H1 (cell line): Measurements from ENCODE around the gene SPTY2D1. TPM values are rescaled to one million over a fixed set of nuclear protein-coding genes. Genes with fewer than 3 reads are reported as not detected.

Experiments
- ATF3 ChIP-seq: IDR thresholded peaks from 2 replicates; pipeline ENCODE4 v1.6.1; 2011; ENCODE audit warnings: low read depth, mild to moderate bottlenecking, low read length; ENCODE audit not compliant: insufficient read depth
- BACH1 ChIP-seq: IDR thresholded peaks from 2 replicates; pipeline ENCODE4 v1.6.1; 2012; ENCODE audit warnings: low read length, improper control_type of control experiment
- BCL11A ChIP-seq, 2 experiments: IDR thresholded peaks; one replicate each; pipeline ENCODE4 v1.6.1; 2011; ENCODE audit warnings: low read depth in 2 of 2, low read length in 2 of 2, mild to moderate bottlenecking in 2 of 2
- BRCA1 ChIP-seq: IDR thresholded peaks from 2 replicates; pipeline ENCODE4 v1.6.1; 2012; ENCODE audit warnings: low read depth, low read length, improper control_type of control experiment
- CBX5 ChIP-seq: fragments of 300-800, 300-1000 bp; sonication (generic); IDR thresholded peaks from 2 replicates; pipeline ENCODE4 v1.7.1; 2016; ENCODE audit warnings: antibody characterized with exemption, low read length, low read depth
- CEBPB ChIP-seq: IDR thresholded peaks from 2 replicates; pipeline ENCODE4 v1.6.1; 2012; ENCODE audit warnings: low read depth, low read length
- CHD1 ChIP-seq: IDR thresholded peaks from 2 replicates; pipeline ENCODE4 v1.6.1; 2012; ENCODE audit warnings: low read depth, low read length, improper control_type of control experiment
- CREB1 ChIP-seq: IDR thresholded peaks from 2 replicates; pipeline ENCODE4 v1.6.1; 2012; ENCODE audit warnings: inconsistent platforms
- GTF2F1 ChIP-seq: IDR thresholded peaks from 2 replicates; pipeline ENCODE4 v1.6.1; 2012; ENCODE audit warnings: low read depth, low read length, improper control_type of control experiment, borderline replicate concordance
- HDAC2 ChIP-seq, 2 experiments: fragments of 300-600 bp in 1 of 2; sonication (generic) in 1 of 2; IDR thresholded peaks; 2 replicates each; pipeline ENCODE4 v1.6.1; 2011 to 2012; ENCODE audit warnings: low read depth in 2 of 2, low read length in 2 of 2, mild to moderate bottlenecking in 2 of 2, moderate library complexity in 2 of 2, borderline replicate concordance in 1 of 2, inconsistent platforms in 1 of 2
- KDM4A ChIP-seq: IDR thresholded peaks from one replicate; pipeline ENCODE4 v1.7.1; 2012; ENCODE audit warnings: low read depth, mild to moderate bottlenecking, moderate library complexity, low read length, inconsistent platforms; ENCODE audit not compliant: severe bottlenecking
- KDM5A ChIP-seq: fragments of 200-600 bp; IDR thresholded peaks from 2 replicates; pipeline ENCODE4 v1.7.1; 2012; ENCODE audit warnings: mild to moderate bottlenecking, low read length, inconsistent platforms, mixed read lengths
- NANOG ChIP-seq: IDR thresholded peaks from 2 replicates; pipeline ENCODE4 v1.6.1; 2011; ENCODE audit warnings: low read length, low read depth, mild to moderate bottlenecking, inconsistent platforms; ENCODE audit not compliant: insufficient read depth, poor library complexity, severe bottlenecking
- POLR2AphosphoS5 ChIP-seq: IDR thresholded peaks from 2 replicates; pipeline ENCODE4 v1.6.1; 2011; ENCODE audit warnings: low read depth, low read length
- RAD21 ChIP-seq, 2 experiments: IDR thresholded peaks in 1 of 2; conservative IDR thresholded peaks in 1 of 2; 2 replicates each; pipeline ENCODE4 v1.6.1; 2011; ENCODE audit warnings: low read depth in 2 of 2, low read length in 2 of 2, improper control_type of control experiment in 1 of 2, inconsistent platforms in 1 of 2, mild to moderate bottlenecking in 1 of 2, moderate library complexity in 1 of 2
- SP2 ChIP-seq: IDR thresholded peaks from 2 replicates; pipeline ENCODE4 v1.6.1; 2012; ENCODE audit warnings: mild to moderate bottlenecking, low read length, inconsistent platforms
- SRF ChIP-seq: IDR thresholded peaks from 2 replicates; pipeline ENCODE4 v1.6.1; 2011; ENCODE audit warnings: mild to moderate bottlenecking, low read depth, low read length, moderate library complexity
- TCF12 ChIP-seq: IDR thresholded peaks from 2 replicates; pipeline ENCODE4 v1.6.1; 2011; ENCODE audit warnings: low read depth, mild to moderate bottlenecking, low read length
- ZNF274 ChIP-seq: IDR thresholded peaks from 2 replicates; pipeline ENCODE4 v1.7.0; 2012; ENCODE audit warnings: low read length, borderline replicate concordance; ENCODE audit errors: extremely low read depth
- polyA plus RNA-seq, 7 experiments: library from polyadenylated mRNA; depleted of rRNA in 3 of 7; stranded (reverse) in 5 of 7; unstranded in 2 of 7; fragments of >200 nt in 5 of 7; fragments of 200-250 nt in 2 of 7; gene quantifications; 1 replicate in 5 of 7; 2 replicates in 1 of 7; 4 replicates in 1 of 7; pipeline versions ENCODE4 v1.2.1 to v1.2.3, GENCODE V29; 2011 to 2013; ENCODE audit warnings: missing spikeins in 2 of 7, mixed read lengths in 2 of 7
- total RNA-seq: library from RNA; stranded (reverse); fragmentation: NEBNext Ultra II Directional; extraction: Animal tissue kit (Norgen Biotek cat#: 25700); gene quantifications from 2 replicates; pipeline ENCODE4 v1.2.1, GENCODE V29; 2021
- TF ChIP-seq, protein P1 (sequence below): IDR thresholded peaks from 2 replicates; pipeline ENCODE4 v1.6.1; 2012; ENCODE audit warnings: inconsistent platforms

The SPTY2D1 gene
- total and polyA plus RNA-seq, 2 of the 8 experiments (the other 6 are each of a cell fraction or from before 2014, with no cell fraction given) = 4.9 to 17.6 TPM

GRCh38 chr11:18588297-18589252 lies 45.6 kb downstream of the SPTY2D1 start, which contains the start of gene UEVLD (continued):
- TF ChIP-seq POLR2AphosphoS5 (peak; percentile 88), GTF2F1 (no peak), BACH1 (peak; percentile 24; the same call in 1 of the 2 replicates), ZNF274 (no peak), CBX5 (no peak), SRF (no peak), RAD21 (IDR thresholded peaks at IDR 0.05 in 1 of 2, conservative IDR thresholded peaks at IDR 0.05 in 1 of 2; ENCODE audit: low read depth in 2 of 2, low read length in 2 of 2) (no peak; a peak in 1 of 4 replicates), KDM5A (no peak), SP2 (no peak), TCF12 (no peak), KDM4A (peak; percentile 60), BRCA1 (no peak), CREB1 (0 out of 2 replicates have a peak, but pooled peaks have one; percentile 30), ATF3 (no peak), CEBPB (no peak), NANOG (no peak), HDAC2 (IDR thresholded peaks at IDR 0.05; ENCODE audit: borderline replicate concordance in 1 of 2, low read depth in 2 of 2, low read length in 2 of 2) (peak in 1 of 2 experiments; percentile 53; a peak in 1 of 4 replicates), BCL11A (IDR thresholded peaks at IDR 0.05; ENCODE audit: low read depth in 2 of 2, low read length in 2 of 2) (no peak), CHD1 (no peak)
- TF ChIP-seq, protein P1, sequence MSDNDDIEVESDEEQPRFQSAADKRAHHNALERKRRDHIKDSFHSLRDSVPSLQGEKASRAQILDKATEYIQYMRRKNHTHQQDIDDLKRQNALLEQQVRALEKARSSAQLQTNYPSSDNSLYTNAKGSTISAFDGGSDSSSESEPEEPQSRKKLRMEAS = peak; percentile 56; the same call in 1 of the 2 replicates
